CD14-positive monocyte (primary cell): ENCODE results near the gene CFAP92. TPM values are rescaled to one million over a fixed set of nuclear protein-coding genes. Genes with fewer than 3 reads are reported as not detected.

ENCODE experiments used
- DNase-seq, 3 donors: peaks; one replicate each; pipeline ENCODE4 v3.0.0-alpha.2; 2011 to 2022
- H2AFZ ChIP-seq: 2 replicates; pipeline ENCODE4 v1.6.0; 2012; ENCODE audit warnings: mild to moderate bottlenecking, low read depth, low read length, inconsistent platforms; ENCODE audit not compliant: insufficient read depth, poor library complexity, severe bottlenecking
- H3K27ac ChIP-seq, 2 donors: 1 replicate in 1 of 2; 2 replicates in 1 of 2; pipeline ENCODE4 v1.5.1; 2012 to 2013; ENCODE audit warnings: low read length in 2 of 2, control low read depth in 1 of 2, inconsistent platforms in 1 of 2, low read depth in 1 of 2, mild to moderate bottlenecking in 1 of 2
- H3K27me3 ChIP-seq, 2 donors: one replicate each; pipeline versions ENCODE4 v1.6.0 to v1.6.1; 2011 to 2013; ENCODE audit warnings: low read length in 2 of 2; ENCODE audit not compliant: control insufficient read depth in 2 of 2, insufficient read depth in 2 of 2
- H3K36me3 ChIP-seq, 2 donors: replicated peaks in 1 of 2; 1 replicate in 1 of 2; 2 replicates in 1 of 2; pipeline versions ENCODE4 v1.5.1 to v1.6.1; 2012 to 2013; ENCODE audit warnings: low read length in 2 of 2, control low read depth in 1 of 2, inconsistent platforms in 1 of 2, mild to moderate bottlenecking in 1 of 2; ENCODE audit not compliant: insufficient read depth in 2 of 2, control insufficient read depth in 1 of 2
- H3K4me1 ChIP-seq, 2 donors: 1 replicate in 1 of 2; 2 replicates in 1 of 2; pipeline versions ENCODE4 v1.5.1 to v1.6.1; 2012 to 2013; ENCODE audit warnings: low read length in 2 of 2, control low read depth in 1 of 2, inconsistent platforms in 1 of 2, mild to moderate bottlenecking in 1 of 2, moderate library complexity in 1 of 2; ENCODE audit not compliant: insufficient read depth in 2 of 2, control insufficient read depth in 1 of 2
- H3K4me2 ChIP-seq: replicated peaks from 2 replicates; pipeline ENCODE3; 2012; ENCODE audit warnings: low read length, moderate library complexity, mild to moderate bottlenecking; ENCODE audit not compliant: poor library complexity, severe bottlenecking; ENCODE audit errors: extremely low read depth
- H3K4me3 ChIP-seq, 3 experiments: fragments of 200-600 bp in 1 of 3; sonication (generic) in 1 of 3; replicated peaks in 1 of 3; 1 replicate in 2 of 3; 2 replicates in 1 of 3; pipeline ENCODE4 v1.5.1; 2011 to 2013; ENCODE audit warnings: low read length in 3 of 3, mild to moderate bottlenecking in 3 of 3, control low read depth in 2 of 3, low read depth in 2 of 3, inconsistent platforms in 1 of 3, moderate library complexity in 1 of 3
- H3K79me2 ChIP-seq: 2 replicates; pipeline ENCODE4 v1.6.0; 2012; ENCODE audit warnings: mild to moderate bottlenecking, control low read depth, inconsistent platforms, low read length, moderate library complexity; ENCODE audit not compliant: insufficient read depth
- H3K9ac ChIP-seq: 2 replicates; pipeline ENCODE4 v1.6.0; 2017; ENCODE audit warnings: low read length, mild to moderate bottlenecking; ENCODE audit not compliant: insufficient read depth, poor library complexity, severe bottlenecking
- H3K9me3 ChIP-seq, 2 donors: replicated peaks in 1 of 2; 1 replicate in 1 of 2; 2 replicates in 1 of 2; pipeline versions ENCODE4 v1.5.1 to v1.6.1; 2012 to 2013; ENCODE audit warnings: low read length in 2 of 2, control low read depth in 1 of 2; ENCODE audit not compliant: control insufficient read depth in 1 of 2, insufficient read depth in 1 of 2
- H4K20me1 ChIP-seq: 2 replicates; pipeline ENCODE4 v1.6.0; 2012; ENCODE audit warnings: mild to moderate bottlenecking, low read length, control low read depth, moderate library complexity; ENCODE audit not compliant: insufficient read depth
- H3K27ac Mint-ChIP-seq, 7 donors: one replicate each; pipeline ENCODE4 v1.8.0; 2020; ENCODE audit warnings: mild to moderate bottlenecking in 7 of 7, mixed read lengths in 7 of 7, moderate library complexity in 6 of 7, inconsistent platforms in 2 of 7
- H3K27me3 Mint-ChIP-seq, 3 donors: one replicate each; pipeline ENCODE4 v1.8.0; 2021 to 2022; ENCODE audit warnings: low read depth in 3 of 3, mild to moderate bottlenecking in 3 of 3, mixed read lengths in 3 of 3, moderate library complexity in 3 of 3, inconsistent platforms in 1 of 3
- H3K36me3 Mint-ChIP-seq, 2 donors: one replicate each; pipeline ENCODE4 v1.8.0; 2020; ENCODE audit warnings: mixed read lengths in 2 of 2, inconsistent platforms in 1 of 2, mild to moderate bottlenecking in 1 of 2
- H3K4me1 Mint-ChIP-seq: one replicate; pipeline ENCODE4 v1.8.0; 2020; ENCODE audit warnings: mild to moderate bottlenecking, mixed read lengths
- H3K4me3 Mint-ChIP-seq, 2 donors: one replicate each; pipeline ENCODE4 v1.8.0; 2020; ENCODE audit warnings: mild to moderate bottlenecking in 2 of 2, mixed read lengths in 2 of 2, moderate library complexity in 1 of 2
- H3K9me3 Mint-ChIP-seq, 7 donors: one replicate each; pipeline ENCODE4 v1.8.0; 2020 to 2022; ENCODE audit warnings: mixed read lengths in 7 of 7, mild to moderate bottlenecking in 6 of 7, moderate library complexity in 6 of 7, inconsistent platforms in 2 of 7
- WGBS: methylation state at CpG from one replicate; pipeline ENCODE4 v1.1.5; 2013; ENCODE audit warnings: missing lambda C conversion rate; ENCODE audit not compliant: insufficient coverage; 5-methylcytosine and 5-hydroxymethylcytosine counted together
- intact Hi-C, 2 donors: fragments of 100-400 bp; cut with micrococcal nuclease; formaldehyde crosslinking; loops; one replicate each; pipeline versions ENCODE4 v1.15.0 to v1.15.1; 2023
- polyA plus RNA-seq, 3 donors: library from polyadenylated mRNA; depleted of rRNA in 1 of 3; unstranded in 2 of 3; stranded (reverse) in 1 of 3; fragments of 300-500 nt in 2 of 3; fragments of >200 nt in 1 of 3; fragmentation: Illumina TruSeq in 2 of 3; gene quantifications; 1 replicate in 2 of 3; 2 replicates in 1 of 3; pipeline ENCODE4 v1.2.3, GENCODE V29; 2012 to 2021
- TF ChIP-seq, protein P1 (sequence below): fragments of 200-600 bp; IDR thresholded peaks from one replicate; pipeline ENCODE4 v1.8.0; 2022; ENCODE audit warnings: antibody characterized with exemption, mild to moderate bottlenecking

Gene CFAP92
- polyA plus RNA-seq, 3 donors: 0.12 to 0.50 (median 0.19) TPM

DNA sequence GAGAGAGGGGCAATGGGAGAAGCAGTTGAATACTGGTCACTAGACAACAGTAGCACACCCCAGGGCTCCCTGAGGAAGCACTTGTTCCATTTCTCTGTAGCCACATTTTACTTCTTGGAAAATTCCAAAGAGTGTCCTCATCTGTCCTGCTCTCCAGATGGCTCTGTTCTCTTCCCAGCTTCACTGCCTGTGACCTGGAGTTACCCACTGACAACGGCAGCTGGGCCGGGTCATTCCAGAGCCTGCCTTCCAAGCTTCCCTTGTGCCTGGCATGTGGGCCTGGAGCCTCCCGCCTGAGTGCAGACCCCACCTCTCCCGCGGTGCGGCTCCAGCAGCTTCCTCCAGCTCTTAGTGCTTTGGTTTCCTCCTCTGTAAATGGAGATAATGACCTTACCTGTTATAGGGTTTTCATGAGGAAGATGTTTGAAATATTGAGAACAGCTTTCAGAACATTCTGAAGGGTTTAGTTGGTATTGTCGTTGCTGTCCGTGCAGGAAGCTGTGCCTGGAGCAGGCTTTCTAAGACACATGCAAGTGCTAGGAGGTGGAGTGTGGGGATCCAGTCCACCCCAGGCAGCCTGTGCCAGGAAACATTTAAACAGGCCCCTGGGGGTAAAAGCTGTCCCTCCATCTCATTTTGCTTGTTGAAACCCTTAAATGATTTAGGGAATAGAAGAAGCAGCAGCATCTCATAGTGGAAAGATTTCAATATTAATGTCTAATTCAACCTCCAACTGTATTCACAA, 32.0 kb upstream of the CFAP92 start:
- Mint-ChIP-seq H3K36me3 (no peaks in the 10 kb centered on the region), H3K4me1 (peaks cover 9% of the 10 kb centered on the region), H3K4me3 (no peak overlapping the region), H3K27ac (peak overlapping the region in 1 of 7 donors; percentile 69), H3K9me3 (peaks cover 0 to 8% (median 3%) of the 10 kb centered on the region in 7 donors), H3K27me3 (peaks cover 4 to 18% (median 13%) of the 10 kb centered on the region in 3 donors)
- Histone ChIP-seq H3K4me1 (peaks cover 11 to 13% of the 10 kb centered on the region in 2 donors), H3K9ac (no peak overlapping the region), H2AFZ (peak overlapping the region; percentile 94), H3K4me3 (no peak overlapping the region), H3K4me2 (no peak overlapping the region), H4K20me1 (no peaks in the 10 kb centered on the region), H3K36me3 (no peaks in the 10 kb centered on the region), H3K27ac (no peak overlapping the region), H3K27me3 (peaks cover 0 to 6% of the 10 kb centered on the region in 2 donors), H3K79me2 (no peaks in the 10 kb centered on the region), H3K9me3 (peaks cover 0 to 6% of the 10 kb centered on the region in 2 donors)
- TF ChIP-seq, protein P1, sequence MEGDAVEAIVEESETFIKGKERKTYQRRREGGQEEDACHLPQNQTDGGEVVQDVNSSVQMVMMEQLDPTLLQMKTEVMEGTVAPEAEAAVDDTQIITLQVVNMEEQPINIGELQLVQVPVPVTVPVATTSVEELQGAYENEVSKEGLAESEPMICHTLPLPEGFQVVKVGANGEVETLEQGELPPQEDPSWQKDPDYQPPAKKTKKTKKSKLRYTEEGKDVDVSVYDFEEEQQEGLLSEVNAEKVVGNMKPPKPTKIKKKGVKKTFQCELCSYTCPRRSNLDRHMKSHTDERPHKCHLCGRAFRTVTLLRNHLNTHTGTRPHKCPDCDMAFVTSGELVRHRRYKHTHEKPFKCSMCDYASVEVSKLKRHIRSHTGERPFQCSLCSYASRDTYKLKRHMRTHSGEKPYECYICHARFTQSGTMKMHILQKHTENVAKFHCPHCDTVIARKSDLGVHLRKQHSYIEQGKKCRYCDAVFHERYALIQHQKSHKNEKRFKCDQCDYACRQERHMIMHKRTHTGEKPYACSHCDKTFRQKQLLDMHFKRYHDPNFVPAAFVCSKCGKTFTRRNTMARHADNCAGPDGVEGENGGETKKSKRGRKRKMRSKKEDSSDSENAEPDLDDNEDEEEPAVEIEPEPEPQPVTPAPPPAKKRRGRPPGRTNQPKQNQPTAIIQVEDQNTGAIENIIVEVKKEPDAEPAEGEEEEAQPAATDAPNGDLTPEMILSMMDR: no peak
- intact Hi-C loops: no loop called here
- DNase-seq: no peak
- 90% methylated on average over 7 of the region's 8 CpGs for whole genome bisulfite sequencing

DNA sequence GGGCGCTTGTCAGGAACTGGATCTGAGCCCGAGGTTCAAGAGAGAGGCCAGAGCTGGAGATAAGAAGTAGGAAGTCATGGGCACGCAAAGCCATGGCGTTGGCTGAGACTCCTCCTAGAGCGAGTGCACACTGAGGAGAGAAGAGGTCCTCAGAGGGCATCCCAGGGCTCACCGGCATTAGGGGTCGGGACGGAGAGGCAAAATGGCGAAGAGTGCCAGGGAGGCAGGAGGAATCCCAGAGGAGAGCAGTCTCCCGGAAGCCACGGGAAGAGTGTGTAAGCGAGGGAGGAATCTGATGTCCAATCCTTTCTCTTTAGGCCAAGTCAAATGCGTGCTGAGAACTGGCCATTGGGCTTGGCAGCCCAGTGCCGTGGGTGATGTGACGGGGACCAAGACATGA, 31.2 kb upstream of the CFAP92 start:
- peaks cover 9% of the 10 kb centered on the region for H3K4me1 Mint-ChIP-seq
- no peak overlapping the region for H3K27ac Mint-ChIP-seq
- peaks cover 0 to 6% of the 10 kb centered on the region in 2 donors for H3K27me3 ChIP-seq
- peak overlapping the region; percentile 2 to 24 for H3K4me3 Mint-ChIP-seq
- 93% methylated on average over 14 of the region's 15 CpGs for WGBS
- TF ChIP-seq, protein P1: no peak
- no peaks in the 10 kb centered on the region for H3K36me3 ChIP-seq
- H3K79me2 ChIP-seq: no peaks in the 10 kb centered on the region
- H3K9ac ChIP-seq: no peak overlapping the region
- H2AFZ ChIP-seq: no peak overlapping the region
- H3K9me3 ChIP-seq: no peaks in the 10 kb centered on the region
- no peak overlapping the region for H3K27ac ChIP-seq
- H3K9me3 Mint-ChIP-seq: peaks cover 0 to 5% (median under 1%) of the 10 kb centered on the region in 7 donors
- no peaks in the 10 kb centered on the region for H3K36me3 Mint-ChIP-seq
- H3K4me1 ChIP-seq: peaks cover 11 to 13% of the 10 kb centered on the region in 2 donors
- no peak overlapping the region for H3K4me2 ChIP-seq
- peaks cover 4 to 18% (median 14%) of the 10 kb centered on the region in 3 donors for H3K27me3 Mint-ChIP-seq
- H4K20me1 ChIP-seq: no peaks in the 10 kb centered on the region
- H3K4me3 ChIP-seq: no peak overlapping the region
- DNase-seq: no peak
- intact Hi-C loops: no loop called here
